ENCODE measurements around the gene LRRC75B. TPM values are rescaled to one million over a fixed set of nuclear protein-coding genes. Genes with fewer than 3 reads are reported as not detected.

LRRC75B gene
- total and polyA plus RNA-seq, 2 of the 13 experiments (the other 11 are each of a cell fraction or from before 2014, with no cell fraction given), result 11.8 to 34.8 TPM

DNA sequence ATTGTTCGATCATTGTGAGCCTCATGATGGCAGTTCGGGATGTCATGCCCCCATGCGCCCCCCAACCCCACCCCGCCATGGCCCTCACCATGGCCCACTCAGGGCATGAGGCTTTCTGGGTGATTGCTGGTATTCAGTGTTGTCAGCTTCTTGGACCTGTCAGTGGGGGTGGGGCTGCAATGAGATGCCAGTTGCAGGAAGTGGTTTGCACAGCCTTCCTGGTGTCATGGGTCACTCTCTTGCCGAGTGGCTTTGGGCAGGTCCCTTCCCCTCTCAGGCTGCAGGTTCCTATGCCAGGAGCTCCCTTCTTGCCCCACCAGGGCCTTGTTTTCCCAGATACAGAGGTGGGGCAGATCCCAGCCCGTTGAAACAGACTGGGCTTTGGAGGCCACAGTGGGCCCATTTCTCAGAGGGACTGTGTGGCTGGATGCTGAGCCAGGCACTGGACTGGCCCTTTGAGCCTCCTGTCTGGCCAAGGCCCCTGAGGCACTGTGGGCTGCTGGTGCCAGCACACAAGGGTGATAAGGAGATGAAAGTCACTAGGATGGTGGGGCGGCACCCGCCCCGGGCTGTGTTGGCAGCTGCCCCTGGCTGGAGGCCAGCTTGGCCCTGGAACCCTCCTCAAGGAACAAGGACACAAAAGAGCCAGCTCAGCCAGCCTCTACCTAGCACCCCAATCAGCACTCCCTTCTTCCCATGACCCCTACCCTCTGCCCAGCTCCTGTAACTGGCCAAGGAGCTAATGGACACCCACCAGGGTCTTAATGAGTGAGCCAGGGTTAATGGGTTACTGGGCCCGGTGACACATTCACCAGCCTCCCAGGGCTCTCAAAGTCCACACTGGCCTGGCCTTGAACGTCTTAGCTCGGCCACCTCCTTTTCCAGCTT lies 8.6 kb upstream of the LRRC75B start (continued):
- TF ChIP-seq, protein P1, sequence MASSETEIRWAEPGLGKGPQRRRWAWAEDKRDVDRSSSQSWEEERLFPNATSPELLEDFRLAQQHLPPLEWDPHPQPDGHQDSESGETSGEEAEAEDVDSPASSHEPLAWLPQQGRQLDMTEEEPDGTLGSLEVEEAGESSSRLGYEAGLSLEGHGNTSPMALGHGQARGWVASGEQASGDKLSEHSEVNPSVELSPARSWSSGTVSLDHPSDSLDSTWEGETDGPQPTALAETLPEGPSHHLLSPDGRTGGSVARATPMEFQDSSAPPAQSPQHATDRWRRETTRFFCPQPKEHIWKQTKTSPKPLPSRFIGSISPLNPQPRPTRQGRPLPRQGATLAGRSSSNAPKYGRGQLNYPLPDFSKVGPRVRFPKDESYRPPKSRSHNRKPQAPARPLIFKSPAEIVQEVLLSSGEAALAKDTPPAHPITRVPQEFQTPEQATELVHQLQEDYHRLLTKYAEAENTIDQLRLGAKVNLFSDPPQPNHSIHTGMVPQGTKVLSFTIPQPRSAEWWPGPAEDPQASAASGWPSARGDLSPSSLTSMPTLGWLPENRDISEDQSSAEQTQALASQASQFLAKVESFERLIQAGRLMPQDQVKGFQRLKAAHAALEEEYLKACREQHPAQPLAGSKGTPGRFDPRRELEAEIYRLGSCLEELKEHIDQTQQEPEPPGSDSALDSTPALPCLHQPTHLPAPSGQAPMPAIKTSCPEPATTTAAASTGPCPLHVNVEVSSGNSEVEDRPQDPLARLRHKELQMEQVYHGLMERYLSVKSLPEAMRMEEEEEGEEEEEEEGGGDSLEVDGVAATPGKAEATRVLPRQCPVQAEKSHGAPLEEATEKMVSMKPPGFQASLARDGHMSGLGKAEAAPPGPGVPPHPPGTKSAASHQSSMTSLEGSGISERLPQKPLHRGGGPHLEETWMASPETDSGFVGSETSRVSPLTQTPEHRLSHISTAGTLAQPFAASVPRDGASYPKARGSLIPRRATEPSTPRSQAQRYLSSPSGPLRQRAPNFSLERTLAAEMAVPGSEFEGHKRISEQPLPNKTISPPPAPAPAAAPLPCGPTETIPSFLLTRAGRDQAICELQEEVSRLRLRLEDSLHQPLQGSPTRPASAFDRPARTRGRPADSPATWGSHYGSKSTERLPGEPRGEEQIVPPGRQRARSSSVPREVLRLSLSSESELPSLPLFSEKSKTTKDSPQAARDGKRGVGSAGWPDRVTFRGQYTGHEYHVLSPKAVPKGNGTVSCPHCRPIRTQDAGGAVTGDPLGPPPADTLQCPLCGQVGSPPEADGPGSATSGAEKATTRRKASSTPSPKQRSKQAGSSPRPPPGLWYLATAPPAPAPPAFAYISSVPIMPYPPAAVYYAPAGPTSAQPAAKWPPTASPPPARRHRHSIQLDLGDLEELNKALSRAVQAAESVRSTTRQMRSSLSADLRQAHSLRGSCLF (CRISPR knock-in tag; IDR thresholded peaks at IDR 0.05; ENCODE audit: borderline replicate concordance), result no peak
- TF ChIP-seq, protein P2, sequence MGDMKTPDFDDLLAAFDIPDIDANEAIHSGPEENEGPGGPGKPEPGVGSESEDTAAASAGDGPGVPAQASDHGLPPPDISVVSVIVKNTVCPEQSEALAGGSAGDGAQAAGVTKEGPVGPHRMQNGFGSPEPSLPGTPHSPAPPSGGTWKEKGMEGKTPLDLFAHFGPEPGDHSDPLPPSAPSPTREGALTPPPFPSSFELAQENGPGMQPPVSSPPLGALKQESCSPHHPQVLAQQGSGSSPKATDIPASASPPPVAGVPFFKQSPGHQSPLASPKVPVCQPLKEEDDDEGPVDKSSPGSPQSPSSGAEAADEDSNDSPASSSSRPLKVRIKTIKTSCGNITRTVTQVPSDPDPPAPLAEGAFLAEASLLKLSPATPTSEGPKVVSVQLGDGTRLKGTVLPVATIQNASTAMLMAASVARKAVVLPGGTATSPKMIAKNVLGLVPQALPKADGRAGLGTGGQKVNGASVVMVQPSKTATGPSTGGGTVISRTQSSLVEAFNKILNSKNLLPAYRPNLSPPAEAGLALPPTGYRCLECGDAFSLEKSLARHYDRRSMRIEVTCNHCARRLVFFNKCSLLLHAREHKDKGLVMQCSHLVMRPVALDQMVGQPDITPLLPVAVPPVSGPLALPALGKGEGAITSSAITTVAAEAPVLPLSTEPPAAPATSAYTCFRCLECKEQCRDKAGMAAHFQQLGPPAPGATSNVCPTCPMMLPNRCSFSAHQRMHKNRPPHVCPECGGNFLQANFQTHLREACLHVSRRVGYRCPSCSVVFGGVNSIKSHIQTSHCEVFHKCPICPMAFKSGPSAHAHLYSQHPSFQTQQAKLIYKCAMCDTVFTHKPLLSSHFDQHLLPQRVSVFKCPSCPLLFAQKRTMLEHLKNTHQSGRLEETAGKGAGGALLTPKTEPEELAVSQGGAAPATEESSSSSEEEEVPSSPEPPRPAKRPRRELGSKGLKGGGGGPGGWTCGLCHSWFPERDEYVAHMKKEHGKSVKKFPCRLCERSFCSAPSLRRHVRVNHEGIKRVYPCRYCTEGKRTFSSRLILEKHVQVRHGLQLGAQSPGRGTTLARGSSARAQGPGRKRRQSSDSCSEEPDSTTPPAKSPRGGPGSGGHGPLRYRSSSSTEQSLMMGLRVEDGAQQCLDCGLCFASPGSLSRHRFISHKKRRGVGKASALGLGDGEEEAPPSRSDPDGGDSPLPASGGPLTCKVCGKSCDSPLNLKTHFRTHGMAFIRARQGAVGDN (CRISPR knock-in tag; IDR thresholded peaks at IDR 0.05), result peak; percentile 89
- peak; percentile 51; the same call in 1 of the 2 replicates for TF ChIP-seq DMAP1 (CRISPR knock-in tag; IDR thresholded peaks at IDR 0.05)
- TF ChIP-seq, protein P3, sequence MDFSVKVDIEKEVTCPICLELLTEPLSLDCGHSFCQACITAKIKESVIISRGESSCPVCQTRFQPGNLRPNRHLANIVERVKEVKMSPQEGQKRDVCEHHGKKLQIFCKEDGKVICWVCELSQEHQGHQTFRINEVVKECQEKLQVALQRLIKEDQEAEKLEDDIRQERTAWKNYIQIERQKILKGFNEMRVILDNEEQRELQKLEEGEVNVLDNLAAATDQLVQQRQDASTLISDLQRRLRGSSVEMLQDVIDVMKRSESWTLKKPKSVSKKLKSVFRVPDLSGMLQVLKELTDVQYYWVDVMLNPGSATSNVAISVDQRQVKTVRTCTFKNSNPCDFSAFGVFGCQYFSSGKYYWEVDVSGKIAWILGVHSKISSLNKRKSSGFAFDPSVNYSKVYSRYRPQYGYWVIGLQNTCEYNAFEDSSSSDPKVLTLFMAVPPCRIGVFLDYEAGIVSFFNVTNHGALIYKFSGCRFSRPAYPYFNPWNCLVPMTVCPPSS (IDR thresholded peaks at IDR 0.05), result no peak
- TF ChIP-seq MEF2D (CRISPR knock-in tag; IDR thresholded peaks at IDR 0.05), result peak; percentile 39; the same call in 1 of the 2 replicates
- TF ChIP-seq ZNF737 (CRISPR knock-in tag; IDR thresholded peaks at IDR 0.05; ENCODE audit: borderline replicate concordance), result no peak
- peak; percentile 63; the same call in 1 of the 2 replicates for TF ChIP-seq ARNT2 (CRISPR knock-in tag; IDR thresholded peaks at IDR 0.05; ENCODE audit: low read depth)
- TF ChIP-seq, protein P4, sequence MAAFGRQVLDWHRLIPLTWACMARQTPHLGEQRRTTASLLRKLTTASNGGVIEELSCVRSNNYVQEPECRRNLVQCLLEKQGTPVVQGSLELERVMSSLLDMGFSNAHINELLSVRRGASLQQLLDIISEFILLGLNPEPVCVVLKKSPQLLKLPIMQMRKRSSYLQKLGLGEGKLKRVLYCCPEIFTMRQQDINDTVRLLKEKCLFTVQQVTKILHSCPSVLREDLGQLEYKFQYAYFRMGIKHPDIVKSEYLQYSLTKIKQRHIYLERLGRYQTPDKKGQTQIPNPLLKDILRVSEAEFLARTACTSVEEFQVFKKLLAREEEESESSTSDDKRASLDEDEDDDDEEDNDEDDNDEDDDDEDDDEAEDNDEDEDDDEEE (CRISPR knock-in tag; IDR thresholded peaks at IDR 0.05), result no peak
- peak; percentile 97 for TF ChIP-seq RARA (CRISPR knock-in tag; IDR thresholded peaks at IDR 0.05)
- peak; percentile 65 for TF ChIP-seq GATAD2A (CRISPR knock-in tag; IDR thresholded peaks at IDR 0.05)
- peak; percentile 78; the same call in 1 of the 2 replicates for TF ChIP-seq ZNF350 (CRISPR knock-in tag; IDR thresholded peaks at IDR 0.05; ENCODE audit: borderline replicate concordance, low read depth)
- TF ChIP-seq MYNN (CRISPR knock-in tag; IDR thresholded peaks at IDR 0.05; ENCODE audit: low read depth), result no peak
- peak; percentile 73 for TF ChIP-seq POLR2G (IDR thresholded peaks at IDR 0.05; ENCODE audit: low read depth, low read length)
- TF ChIP-seq ZNF782 (CRISPR knock-in tag; IDR thresholded peaks at IDR 0.05; ENCODE audit: borderline replicate concordance), result no peak
- peak; percentile 71; the same call in 1 of the 2 replicates for TF ChIP-seq ZSCAN21 (CRISPR knock-in tag; IDR thresholded peaks at IDR 0.05; ENCODE audit: borderline replicate concordance)
- TF ChIP-seq HOXA3 (CRISPR knock-in tag; IDR thresholded peaks at IDR 0.05), result peak; percentile 63; the same call in 1 of the 2 replicates
- no peak for TF ChIP-seq WIZ (CRISPR knock-in tag; IDR thresholded peaks at IDR 0.05)

All from HepG2 (cell line).